ENCODE results near the gene ACTRT3. TPM values are rescaled to one million over a fixed set of nuclear protein-coding genes. Genes with fewer than 3 reads are reported as not detected.

ACTRT3 gene
- total and polyA plus RNA-seq, 2 of the 13 experiments (the other 11 are each of a cell fraction or from before 2014, with no cell fraction given) = 0.42 to 0.97 TPM

GRCh38 chr3:169772897-169773816 lies 3.8 kb upstream of the ACTRT3 start, which contains the start of gene MYNN (continued):
- TF ChIP-seq ZNF343 (CRISPR knock-in tag; IDR thresholded peaks at IDR 0.05) (peak; percentile 94), MLX (CRISPR knock-in tag; IDR thresholded peaks at IDR 0.05) (no peak; the same call in 1 of the 2 replicates), IKZF5 (CRISPR knock-in tag; IDR thresholded peaks at IDR 0.05) (no peak; the same call in none of the 2 replicates), ZBTB25 (CRISPR knock-in tag; IDR thresholded peaks at IDR 0.05) (peak; percentile 58; the same call in 1 of the 2 replicates), PHF8 (CRISPR knock-in tag; IDR thresholded peaks at IDR 0.05) (peak; percentile 98), ZNF567 (CRISPR knock-in tag; IDR thresholded peaks at IDR 0.05; ENCODE audit: borderline replicate concordance) (peak; percentile 57; the same call in 1 of the 2 replicates), ZBTB8A (CRISPR knock-in tag; IDR thresholded peaks at IDR 0.05; ENCODE audit: borderline replicate concordance, low read depth) (no peak; the same call in 1 of the 2 replicates), ZNF20 (CRISPR knock-in tag; IDR thresholded peaks at IDR 0.05) (no peak), ZNF644 (CRISPR knock-in tag; IDR thresholded peaks at IDR 0.05; ENCODE audit: low read depth) (no peak), RARA (CRISPR knock-in tag; IDR thresholded peaks at IDR 0.05) (peak; percentile 32; the same call in 1 of the 2 replicates), SNAI1 (CRISPR knock-in tag; IDR thresholded peaks at IDR 0.05; ENCODE audit: borderline replicate concordance) (peak; percentile 88; the same call in 1 of the 2 replicates), SP5 (CRISPR knock-in tag; IDR thresholded peaks at IDR 0.05; ENCODE audit: borderline replicate concordance, low read depth) (peak; percentile 60; the same call in 1 of the 2 replicates), ETV5 (CRISPR knock-in tag; IDR thresholded peaks at IDR 0.05; ENCODE audit: borderline replicate concordance) (peak; percentile 74), FOXO1 (CRISPR knock-in tag; IDR thresholded peaks at IDR 0.05) (0 out of 2 replicates have a peak, but pooled peaks have one; percentile 20), ZNF792 (CRISPR knock-in tag; IDR thresholded peaks at IDR 0.05) (peak; percentile 45; the same call in 1 of the 2 replicates), FUBP1 (CRISPR knock-in tag; IDR thresholded peaks at IDR 0.05; ENCODE audit: borderline replicate concordance) (no peak), TIGD3 (CRISPR knock-in tag; IDR thresholded peaks at IDR 0.05; ENCODE audit: borderline replicate concordance) (no peak), KMT2A (CRISPR knock-in tag; IDR thresholded peaks at IDR 0.05) (peak; percentile 73; the same call in 1 of the 2 replicates), SAP130 (CRISPR knock-in tag; IDR thresholded peaks at IDR 0.05; ENCODE audit: low read depth) (peak; percentile 92)
